ENCODE measurements around the gene MAPRE2.

MAPRE2 gene

GRCh38 chr18:35063875-35064690, 22.9 kb downstream of the MAPRE2 start:
- no peak for DNase-seq

- no peak for DNase-seq
These were observed 26.2 kb downstream of the MAPRE2 start for GRCh38 chr18:35067454-35067853.

- no peak for DNase-seq
These were observed 30.6 kb downstream of the MAPRE2 start for GRCh38 chr18:35071819-35072247.

GRCh38 chr18:35072616-35073015, 31.4 kb downstream of the MAPRE2 start:
- no peak for DNase-seq

- no peak for DNase-seq
These were observed 32.2 kb downstream of the MAPRE2 start for GRCh38 chr18:35073186-35074105.

- no peak for DNase-seq
These were observed 33.4 kb downstream of the MAPRE2 start for GRCh38 chr18:35074581-35074980.

GRCh38 chr18:35075132-35075531, 33.9 kb downstream of the MAPRE2 start:
- no peak for DNase-seq

GRCh38 chr18:35076135-35076924, 35.1 kb downstream of the MAPRE2 start:
- no peak for DNase-seq

- DNase-seq: no peak
These were observed 36.7 kb downstream of the MAPRE2 start for GRCh38 chr18:35077937-35078336.

- DNase-seq: no peak
These were observed 38.8 kb downstream of the MAPRE2 start for GRCh38 chr18:35080058-35080457.

GRCh38 chr18:35083174-35083712, 42.0 kb downstream of the MAPRE2 start:
- no peak for DNase-seq

GRCh38 chr18:35084494-35085449, 43.6 kb downstream of the MAPRE2 start:
- DNase-seq: no peak

GRCh38 chr18:35085450-35086380, 44.5 kb downstream of the MAPRE2 start:
- no peak for DNase-seq

GRCh38 chr18:35086704-35087103, 45.5 kb downstream of the MAPRE2 start:
- DNase-seq: no peak

GRCh38 chr18:35087726-35088125, 46.5 kb downstream of the MAPRE2 start:
- DNase-seq: no peak

- DNase-seq: no peak
These were observed 47.7 kb downstream of the MAPRE2 start for GRCh38 chr18:35088921-35089320.

- DNase-seq: no peak
These were observed 48.2 kb downstream of the MAPRE2 start for GRCh38 chr18:35089382-35089781.

- no peak for DNase-seq
These were observed 48.8 kb downstream of the MAPRE2 start for GRCh38 chr18:35089891-35090550.

- DNase-seq: no peak
These were observed 50.6 kb downstream of the MAPRE2 start for GRCh38 chr18:35091841-35092240.
